ENCODE measurements around the gene TSPAN15.

Gene TSPAN15

GRCh38 chr10:69489506-69490090 is 38.3 kb downstream of the TSPAN15 start:
- no peak overlapping the region for H3K27ac ChIP-seq
- no peak for TF ChIP-seq ZFX (IDR thresholded peaks at IDR 0.05; ENCODE audit: borderline replicate concordance)
- TF ChIP-seq, protein P1, sequence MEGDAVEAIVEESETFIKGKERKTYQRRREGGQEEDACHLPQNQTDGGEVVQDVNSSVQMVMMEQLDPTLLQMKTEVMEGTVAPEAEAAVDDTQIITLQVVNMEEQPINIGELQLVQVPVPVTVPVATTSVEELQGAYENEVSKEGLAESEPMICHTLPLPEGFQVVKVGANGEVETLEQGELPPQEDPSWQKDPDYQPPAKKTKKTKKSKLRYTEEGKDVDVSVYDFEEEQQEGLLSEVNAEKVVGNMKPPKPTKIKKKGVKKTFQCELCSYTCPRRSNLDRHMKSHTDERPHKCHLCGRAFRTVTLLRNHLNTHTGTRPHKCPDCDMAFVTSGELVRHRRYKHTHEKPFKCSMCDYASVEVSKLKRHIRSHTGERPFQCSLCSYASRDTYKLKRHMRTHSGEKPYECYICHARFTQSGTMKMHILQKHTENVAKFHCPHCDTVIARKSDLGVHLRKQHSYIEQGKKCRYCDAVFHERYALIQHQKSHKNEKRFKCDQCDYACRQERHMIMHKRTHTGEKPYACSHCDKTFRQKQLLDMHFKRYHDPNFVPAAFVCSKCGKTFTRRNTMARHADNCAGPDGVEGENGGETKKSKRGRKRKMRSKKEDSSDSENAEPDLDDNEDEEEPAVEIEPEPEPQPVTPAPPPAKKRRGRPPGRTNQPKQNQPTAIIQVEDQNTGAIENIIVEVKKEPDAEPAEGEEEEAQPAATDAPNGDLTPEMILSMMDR (IDR thresholded peaks at IDR 0.05), result no peak

GRCh38 chr10:69490876-69491275 is 39.6 kb downstream of the TSPAN15 start:
- H3K27ac ChIP-seq, result no peak overlapping the region
- TF ChIP-seq, protein P1 (IDR thresholded peaks at IDR 0.05), result no peak
- no peak for TF ChIP-seq ZFX (IDR thresholded peaks at IDR 0.05; ENCODE audit: borderline replicate concordance)

DNA sequence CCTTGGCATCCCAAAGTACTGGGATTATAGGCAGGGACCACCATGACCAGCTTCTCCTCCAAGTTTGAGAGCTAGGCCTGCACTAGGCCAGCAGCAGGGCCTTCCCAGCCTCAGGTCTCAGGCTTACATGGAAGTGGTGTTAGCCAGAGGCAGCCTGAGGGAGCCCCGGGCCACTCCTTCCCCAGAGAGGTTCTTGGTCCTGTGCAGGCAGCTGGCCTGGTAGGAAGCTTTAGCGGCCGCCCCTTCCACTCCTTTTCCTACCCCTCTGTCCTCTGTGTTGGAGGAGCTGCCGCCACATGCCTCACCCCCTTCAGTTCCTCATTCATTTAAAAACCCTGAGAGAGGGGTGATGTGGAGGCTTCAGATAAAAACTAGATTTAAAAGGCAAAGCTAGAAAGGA is 40.3 kb downstream of the TSPAN15 start:
- H3K27ac ChIP-seq, result no peak overlapping the region
- TF ChIP-seq ZFX (IDR thresholded peaks at IDR 0.05; ENCODE audit: borderline replicate concordance), result no peak
- TF ChIP-seq, protein P1 (IDR thresholded peaks at IDR 0.05), result no peak

DNA sequence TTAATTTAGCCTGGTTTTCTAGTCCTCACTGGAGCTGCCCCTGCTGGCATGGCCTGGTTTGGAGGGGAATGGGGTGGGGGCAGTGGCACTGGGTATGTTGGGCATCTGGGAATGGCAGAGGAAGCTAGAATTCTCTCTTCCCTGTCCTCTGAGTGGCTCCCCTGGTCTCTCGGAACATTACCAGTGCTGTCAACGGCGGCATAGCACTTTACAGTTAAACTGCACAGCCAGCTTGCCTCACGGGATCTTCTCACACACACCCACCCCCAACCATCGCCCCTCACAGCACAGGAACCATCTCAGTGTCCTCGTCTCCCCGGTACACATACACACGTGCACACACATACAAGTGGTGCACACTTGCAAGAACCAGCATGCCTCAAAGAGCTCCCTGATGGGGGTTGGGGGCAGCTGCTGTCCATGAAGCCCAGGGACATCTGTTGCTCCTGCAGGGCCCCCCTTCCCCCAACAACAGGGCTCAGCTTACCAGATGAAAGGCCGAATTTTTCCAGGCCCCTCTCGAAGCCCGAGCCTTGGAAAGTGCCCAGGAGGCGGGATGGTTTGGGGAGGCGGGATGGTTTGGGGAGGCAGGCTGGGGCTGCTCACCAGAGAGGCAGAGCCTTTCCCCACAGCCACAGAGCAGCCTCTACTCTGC is 41.0 kb downstream of the TSPAN15 start:
- TF ChIP-seq ZFX (IDR thresholded peaks at IDR 0.05; ENCODE audit: borderline replicate concordance), result no peak
- TF ChIP-seq, protein P1 (IDR thresholded peaks at IDR 0.05), result no peak
- H3K27ac ChIP-seq, result no peak overlapping the region

GRCh38 chr10:69492746-69493462 is 41.6 kb downstream of the TSPAN15 start:
- H3K27ac ChIP-seq, result no peak overlapping the region
- no peak for TF ChIP-seq ZFX (IDR thresholded peaks at IDR 0.05; ENCODE audit: borderline replicate concordance)
- TF ChIP-seq, protein P1 (IDR thresholded peaks at IDR 0.05), result no peak

GRCh38 chr10:69494626-69495558 is 43.6 kb downstream of the TSPAN15 start:
- no peak for TF ChIP-seq ZFX (IDR thresholded peaks at IDR 0.05; ENCODE audit: borderline replicate concordance)
- TF ChIP-seq, protein P1 (IDR thresholded peaks at IDR 0.05), result no peak
- H3K27ac ChIP-seq, result no peak overlapping the region

Data from 22Rv1 (cell line).